ENCODE data around the gene KRTAP16-1.
"Not testable (repeated sequence)": the region's sequence is repeated elsewhere in the genome, so short reads cannot be mapped to it uniquely, and the experiment has no call there.

Gene KRTAP16-1

GRCh38 chr17:41308918-41309359 is at the start of gene KRTAP16-1:
KRTAP16-1 (minus strand) TSS chr17:41309309; CDS start chr17:41309253, 56 bp downstream.
- TF ChIP-seq CTCF (IDR thresholded peaks at IDR 0.05; ENCODE audit: insufficient read depth, missing control alignments): no peak
- DNase-seq (ENCODE audit: insufficient read length, low spot score): no peak
- no peak for FAIRE-seq

- FAIRE-seq (no peak), DNase-seq (ENCODE audit: insufficient read length, low spot score) (no peak)
- no peak for TF ChIP-seq CTCF (IDR thresholded peaks at IDR 0.05; ENCODE audit: insufficient read depth, missing control alignments)
Observed at GRCh38 chr17:41354536-41354935, 45.4 kb upstream of the KRTAP16-1 start.

- no peak for TF ChIP-seq CTCF (IDR thresholded peaks at IDR 0.05; ENCODE audit: insufficient read depth, missing control alignments)
- FAIRE-seq: no peak
- no peak for DNase-seq (ENCODE audit: insufficient read length, low spot score)
Observed at GRCh38 chr17:41352597-41353366, 43.7 kb upstream of the KRTAP16-1 start.

- no peak for TF ChIP-seq CTCF (IDR thresholded peaks at IDR 0.05; ENCODE audit: insufficient read depth, missing control alignments)
- FAIRE-seq (no peak), DNase-seq (ENCODE audit: insufficient read length, low spot score) (no peak)
Observed at GRCh38 chr17:41351177-41351576, 42.1 kb upstream of the KRTAP16-1 start.

GRCh38 chr17:41350381-41350878 is 41.3 kb upstream of the KRTAP16-1 start, which contains the start of gene KRT33A:
KRT33A (minus strand) TSS chr17:41350828; CDS start chr17:41350767, 61 bp downstream.
- not testable (repeated sequence) for DNase-seq (ENCODE audit: insufficient read length, low spot score); FAIRE-seq

- FAIRE-seq: no peak
- no peak for DNase-seq (ENCODE audit: insufficient read length, low spot score)
- no peak for TF ChIP-seq CTCF (IDR thresholded peaks at IDR 0.05; ENCODE audit: insufficient read depth, missing control alignments)
Observed at GRCh38 chr17:41347869-41348760, 39.0 kb upstream of the KRTAP16-1 start.

GRCh38 chr17:41346421-41346820 is 37.3 kb upstream of the KRTAP16-1 start:
- not testable (repeated sequence) for FAIRE-seq; DNase-seq (ENCODE audit: insufficient read length, low spot score)

Data from D721Med (cell line).